SK-N-SH (cell line): ENCODE measurements around the gene ANGPTL1. TPM values are rescaled to one million over a fixed set of nuclear protein-coding genes. Genes with fewer than 3 reads are reported as not detected.

Experiments used
- CTCF ChIA-PET: fragments of 300-600, 350-600 bp; formaldehyde crosslinking; extraction: SDS; loops from one replicate; lab custom pipeline; 2021; lab: Yijun Ruan, JAX
- POLR2A ChIA-PET: fragments of 350-600 bp; sonication (Branson Sonifier 250); formaldehyde crosslinking; extraction: SDS; loops from one replicate; lab custom pipeline; 2020; ENCODE audit warnings: antibody characterized with exemption, inconsistent platforms; lab: Yijun Ruan, JAX
- DNase-seq: peaks from one replicate; pipeline ENCODE4 v3.0.0; 2012
- H2AFZ ChIP-seq: fragments of 200-600 bp; sonication (generic); 2 replicates; pipeline ENCODE4 v1.8.1; 2016; ENCODE audit warnings: antibody characterized with exemption, mild to moderate bottlenecking, low read depth
- H3F3A ChIP-seq: fragments of 200-600 bp; sonication (generic); replicated peaks from 2 replicates; pipeline ENCODE3; 2016; ENCODE audit warnings: antibody characterized with exemption, mild to moderate bottlenecking; ENCODE audit not compliant: insufficient read depth
- H3K27ac ChIP-seq, 2 experiments: fragments of 200-500 bp in 1 of 2; fragments of 200-600 bp in 1 of 2; sonication (Bioruptor generic) in 1 of 2; sonication (generic), shearing (Covaris generic) in 1 of 2; 2 replicates each; pipeline versions ENCODE4 v1.5.1 to v1.6.1; 2014 to 2016; ENCODE audit warnings: low read depth in 2 of 2, inconsistent platforms in 1 of 2, low read length in 1 of 2, mild to moderate bottlenecking in 1 of 2, mixed read lengths in 1 of 2
- H3K27me3 ChIP-seq: fragments of 200-600 bp; sonication (generic), shearing (Covaris generic); 2 replicates; pipeline ENCODE4 v1.6.1; 2016; ENCODE audit warnings: mixed run types; ENCODE audit not compliant: insufficient read depth
- H3K36me3 ChIP-seq, 2 experiments: fragments of 200-500 bp in 1 of 2; fragments of 200-600 bp in 1 of 2; sonication (Bioruptor generic) in 1 of 2; sonication (generic) in 1 of 2; replicated peaks in 1 of 2; 2 replicates each; pipeline versions ENCODE3 to v1.5.1; 2014 to 2016; ENCODE audit warnings: low read length in 1 of 2, mild to moderate bottlenecking in 1 of 2; ENCODE audit not compliant: insufficient read depth in 2 of 2, control insufficient read depth in 1 of 2
- H3K4me1 ChIP-seq, 2 experiments: fragments of 200-500 bp in 1 of 2; fragments of 200-600 bp in 1 of 2; sonication (Bioruptor generic) in 1 of 2; sonication (generic), shearing (Covaris generic) in 1 of 2; 2 replicates each; pipeline versions ENCODE4 v1.5.1 to v1.6.1; 2014 to 2016; ENCODE audit warnings: low read depth in 1 of 2, low read length in 1 of 2, mixed run types in 1 of 2; ENCODE audit not compliant: insufficient read depth in 2 of 2, control insufficient read depth in 1 of 2
- H3K4me2 ChIP-seq: fragments of 200-600 bp; sonication (generic), shearing (Covaris generic); 2 replicates; pipeline ENCODE4 v1.6.1; 2017; ENCODE audit warnings: mixed run types
- H3K4me3 ChIP-seq, 2 experiments: fragments of 200-500 bp in 1 of 2; fragments of 200-600 bp in 1 of 2; sonication (Bioruptor generic) in 1 of 2; sonication (generic), shearing (Covaris generic) in 1 of 2; 2 replicates each; pipeline versions ENCODE4 v1.5.1 to v1.8.1; 2014 to 2016; ENCODE audit warnings: low read depth in 2 of 2, inconsistent platforms in 1 of 2, low read length in 1 of 2, mild to moderate bottlenecking in 1 of 2, mixed read lengths in 1 of 2, moderate library complexity in 1 of 2
- H3K79me2 ChIP-seq: fragments of 200-600 bp; sonication (generic); 2 replicates; pipeline ENCODE4 v1.8.1; 2017; ENCODE audit warnings: mild to moderate bottlenecking; ENCODE audit not compliant: insufficient read depth
- H3K9ac ChIP-seq: fragments of 200-600 bp; sonication (generic); 2 replicates; pipeline ENCODE4 v1.6.1; 2017; ENCODE audit warnings: mixed run types
- H3K9me2 ChIP-seq: fragments of 200-600 bp; sonication (generic); 2 replicates; pipeline ENCODE4 v1.6.1; 2017; ENCODE audit warnings: mixed run types
- H3K9me3 ChIP-seq: fragments of 200-600 bp; sonication (generic); 2 replicates; pipeline ENCODE4 v1.6.1; 2017; ENCODE audit warnings: mixed run types, mild to moderate bottlenecking, moderate library complexity
- H4K20me1 ChIP-seq: fragments of 200-600 bp; sonication (generic); 2 replicates; pipeline ENCODE4 v1.6.1; 2017; ENCODE audit warnings: mild to moderate bottlenecking, mixed run types; ENCODE audit not compliant: insufficient read depth
- CHD2 ChIP-seq: fragments of 150-350 bp; IDR thresholded peaks from 2 replicates; pipeline ENCODE4 v1.6.1; 2018; ENCODE audit warnings: low read length; ENCODE audit not compliant: partially characterized antibody
- CTCF ChIP-seq: fragments of 200-600 bp; sonication (generic); IDR thresholded peaks from 2 replicates; pipeline ENCODE4 v1.6.1; 2017; ENCODE audit warnings: antibody characterized with exemption, mild to moderate bottlenecking, moderate library complexity
- ELF1 ChIP-seq: IDR thresholded peaks from 2 replicates; pipeline ENCODE4 v1.4.0; 2012
- FOXM1 ChIP-seq: IDR thresholded peaks from 2 replicates; pipeline ENCODE4 v1.4.0; 2012; ENCODE audit warnings: low read depth, mild to moderate bottlenecking
- GATA2 ChIP-seq: sonication (generic); formaldehyde crosslinking; IDR thresholded peaks from 2 replicates; pipeline ENCODE4 v1.5.0; 2020; ENCODE audit warnings: mild to moderate bottlenecking, missing genetic modification reagents
- IRF3 ChIP-seq: fragments of 150-350 bp; IDR thresholded peaks from 2 replicates; pipeline ENCODE4 v1.6.1; 2016; ENCODE audit warnings: mild to moderate bottlenecking, low read depth, low read length
- MEF2A ChIP-seq: IDR thresholded peaks from 2 replicates; pipeline ENCODE4 v1.4.0; 2012; ENCODE audit warnings: low read depth, borderline replicate concordance
- MXI1 ChIP-seq: IDR thresholded peaks from 2 replicates; pipeline ENCODE4 v1.6.1; 2012; ENCODE audit warnings: mild to moderate bottlenecking, low read depth, low read length, improper control_type of control experiment
- NFIC ChIP-seq: IDR thresholded peaks from 2 replicates; pipeline ENCODE4 v1.4.0; 2012; ENCODE audit warnings: borderline replicate concordance
- POLR2AphosphoS5 ChIP-seq: IDR thresholded peaks from 2 replicates; pipeline ENCODE4 v1.6.1; 2012; ENCODE audit warnings: low read depth, low read length
- RAD21 ChIP-seq: IDR thresholded peaks from 2 replicates; pipeline ENCODE4 v1.6.1; 2012; ENCODE audit warnings: mild to moderate bottlenecking, low read length
- RCOR1 ChIP-seq: fragments of 150-350 bp; IDR thresholded peaks from 2 replicates; pipeline ENCODE4 v1.6.1; 2017; ENCODE audit warnings: antibody characterized with exemption, low read length
- SIN3A ChIP-seq: IDR thresholded peaks from 2 replicates; pipeline ENCODE4 v1.6.1; 2012; ENCODE audit warnings: low read depth, mild to moderate bottlenecking, low read length, moderate library complexity, borderline replicate concordance
- SMC3 ChIP-seq: IDR thresholded peaks from 2 replicates; pipeline ENCODE4 v1.6.1; 2012; ENCODE audit warnings: low read depth, low read length, improper control_type of control experiment
- TAF1 ChIP-seq: IDR thresholded peaks from 2 replicates; pipeline ENCODE4 v1.6.1; 2012; ENCODE audit warnings: low read depth, mild to moderate bottlenecking, low read length, moderate library complexity, borderline replicate concordance
- TCF12 ChIP-seq: IDR thresholded peaks from 2 replicates; pipeline ENCODE4 v1.4.0; 2012
- TEAD4 ChIP-seq: IDR thresholded peaks from 2 replicates; pipeline ENCODE4 v1.4.0; 2012; ENCODE audit warnings: mild to moderate bottlenecking, borderline replicate concordance; ENCODE audit not compliant: insufficient read depth
- USF2 ChIP-seq: fragments of 150-350 bp; IDR thresholded peaks from 2 replicates; pipeline ENCODE4 v1.6.1; 2017; ENCODE audit warnings: antibody characterized with exemption, low read length, low read depth, borderline replicate concordance
- YY1 ChIP-seq: IDR thresholded peaks from 2 replicates; pipeline ENCODE4 v1.4.0; 2012; ENCODE audit warnings: low read depth, mild to moderate bottlenecking
- ZBTB33 ChIP-seq: IDR thresholded peaks from 2 replicates; pipeline ENCODE4 v1.4.0; 2012; ENCODE audit warnings: low read depth, borderline replicate concordance
- WGBS: methylation state at CpG from one replicate; pipeline ENCODE4 v1.1.6; 2017; ENCODE audit warnings: low lambda C conversion rate; 5-methylcytosine and 5-hydroxymethylcytosine counted together
- polyA plus RNA-seq, 3 experiments: library from polyadenylated mRNA; depleted of rRNA; stranded (reverse); fragments of >200 nt; gene quantifications; 2 replicates each; pipeline ENCODE4 v1.2.3, GENCODE V29; 2012

ANGPTL1 gene
- polyA plus RNA-seq, 1 of the 3 experiments (the other 2 are of a cell fraction) = not detected

- H3K9ac ChIP-seq = no peak overlapping the region
- no peak overlapping the region for H3K27ac ChIP-seq
- H3K4me3 ChIP-seq = no peak overlapping the region
- no peaks in the 10 kb centered on the region for H3K27me3 ChIP-seq
- H4K20me1 ChIP-seq = no peaks in the 10 kb centered on the region
- H3K4me2 ChIP-seq = no peak overlapping the region
- no peaks in the 10 kb centered on the region for H3K9me3 ChIP-seq
- H3K4me1 ChIP-seq = no peaks in the 10 kb centered on the region
- H3F3A ChIP-seq = no peaks in the 10 kb centered on the region
- TF ChIP-seq NFIC (no peak), TCF12 (no peak), CHD2 (no peak)
- TF ChIP-seq, all 33 proteins: peak for 0
- Histone ChIP-seq H2AFZ (no peak overlapping the region), H3K9me2 (no peaks in the 10 kb centered on the region), H3K36me3 (peaks cover 15 to 27% of the 10 kb centered on the region in 2 experiments), H3K79me2 (no peaks in the 10 kb centered on the region)
- WGBS = 85% methylated on average over 5 of the region's 5 CpGs
- no peak for DNase-seq
- POLR2A ChIA-PET = no interaction called here
- CTCF ChIA-PET = interaction anchor here (1.0 to 1.3 kb wide), 2 partner anchors 86 to 374 kb away, joined by 4 read pairs; no protein-coding TSS in a partner anchor
Observed at GRCh38 chr1:178916448-178917174, 45.7 kb upstream of the ANGPTL1 start.

GRCh38 chr1:178912597-178912996 lies 41.7 kb upstream of the ANGPTL1 start:
- no peaks in the 10 kb centered on the region for H3K9me3 ChIP-seq
- H3F3A ChIP-seq = no peaks in the 10 kb centered on the region
- peaks cover 22 to 25% of the 10 kb centered on the region in 2 experiments for H3K36me3 ChIP-seq
- H2AFZ ChIP-seq = no peak overlapping the region
- CTCF ChIA-PET = no interaction called here
- H3K9ac ChIP-seq = no peak overlapping the region
- POLR2A ChIA-PET = no interaction called here
- H3K4me1 ChIP-seq = no peaks in the 10 kb centered on the region
- H4K20me1 ChIP-seq = no peaks in the 10 kb centered on the region
- H3K9me2 ChIP-seq = no peaks in the 10 kb centered on the region
- no peak overlapping the region for H3K27ac ChIP-seq
- no peak for TF ChIP-seq RCOR1
- no peak for TF ChIP-seq YY1
- TF ChIP-seq SIN3A = no peak
- no peak for TF ChIP-seq TAF1
- TF ChIP-seq NFIC = no peak
- no peak for TF ChIP-seq GATA2 (CRISPR knock-in tag)
- no peak for TF ChIP-seq TCF12
- no peak for TF ChIP-seq SMC3
- TF ChIP-seq USF2 = no peak
- TF ChIP-seq MXI1 = no peak
- no peak for TF ChIP-seq MEF2A
- TF ChIP-seq POLR2AphosphoS5 = no peak
- no peak for TF ChIP-seq FOXM1
- no peak for TF ChIP-seq IRF3
- TF ChIP-seq CHD2 = no peak
- TF ChIP-seq TEAD4 = no peak
- TF ChIP-seq CTCF = no peak
- TF ChIP-seq ZBTB33 = no peak
- no peak for TF ChIP-seq RAD21
- TF ChIP-seq ELF1 = no peak
- TF ChIP-seq, all 33 proteins: peak for 0
- H3K4me2 ChIP-seq = no peak overlapping the region
- H3K79me2 ChIP-seq = no peaks in the 10 kb centered on the region
- no peaks in the 10 kb centered on the region for H3K27me3 ChIP-seq
- H3K4me3 ChIP-seq = no peak overlapping the region
- 95% methylated on average over 2 of the region's 2 CpGs for WGBS
- DNase-seq = no peak
